HG03442 (cell line): Measurements from ENCODE around the gene FIBCD1.
"Not testable (repeated sequence)": the region's sequence is repeated elsewhere in the genome, so short reads cannot be mapped to it uniquely, and the experiment has no call there.

Experiments used
- ATAC-seq: cut with Tn5 transposase; IDR thresholded peaks from one replicate; pipeline ENCODE4 v1.9.1; 2021; ENCODE audit warnings: mild to moderate bottlenecking, moderate library complexity; ENCODE audit not compliant: unreplicated experiment

The FIBCD1 gene

DNA sequence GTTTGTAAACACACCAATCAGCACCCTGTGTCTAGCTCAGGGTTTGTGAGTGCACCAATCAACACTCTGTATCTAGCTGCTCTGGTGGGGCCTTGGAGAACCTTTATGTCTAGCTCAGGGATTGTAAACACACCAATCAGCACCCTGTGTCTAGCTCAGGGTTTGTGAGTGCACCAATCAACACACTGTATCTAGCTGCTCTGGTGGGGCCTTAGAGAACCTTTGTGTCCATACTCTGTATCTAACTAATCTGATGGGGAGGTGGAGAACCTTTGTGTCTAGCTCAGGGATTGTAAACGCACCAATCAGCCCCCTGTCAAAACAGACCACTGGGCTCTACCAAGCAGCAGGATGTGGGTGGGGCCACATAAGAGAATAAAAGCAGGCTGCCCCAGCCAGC is 28.4 kb downstream of the FIBCD1 start:
- ATAC-seq = not testable (repeated sequence)

GRCh38 chr9:130910041-130910440 is 29.0 kb downstream of the FIBCD1 start:
- not testable (repeated sequence) for ATAC-seq

- no peak for ATAC-seq
Observed at GRCh38 chr9:130908878-130909355, 30.1 kb downstream of the FIBCD1 start.

DNA sequence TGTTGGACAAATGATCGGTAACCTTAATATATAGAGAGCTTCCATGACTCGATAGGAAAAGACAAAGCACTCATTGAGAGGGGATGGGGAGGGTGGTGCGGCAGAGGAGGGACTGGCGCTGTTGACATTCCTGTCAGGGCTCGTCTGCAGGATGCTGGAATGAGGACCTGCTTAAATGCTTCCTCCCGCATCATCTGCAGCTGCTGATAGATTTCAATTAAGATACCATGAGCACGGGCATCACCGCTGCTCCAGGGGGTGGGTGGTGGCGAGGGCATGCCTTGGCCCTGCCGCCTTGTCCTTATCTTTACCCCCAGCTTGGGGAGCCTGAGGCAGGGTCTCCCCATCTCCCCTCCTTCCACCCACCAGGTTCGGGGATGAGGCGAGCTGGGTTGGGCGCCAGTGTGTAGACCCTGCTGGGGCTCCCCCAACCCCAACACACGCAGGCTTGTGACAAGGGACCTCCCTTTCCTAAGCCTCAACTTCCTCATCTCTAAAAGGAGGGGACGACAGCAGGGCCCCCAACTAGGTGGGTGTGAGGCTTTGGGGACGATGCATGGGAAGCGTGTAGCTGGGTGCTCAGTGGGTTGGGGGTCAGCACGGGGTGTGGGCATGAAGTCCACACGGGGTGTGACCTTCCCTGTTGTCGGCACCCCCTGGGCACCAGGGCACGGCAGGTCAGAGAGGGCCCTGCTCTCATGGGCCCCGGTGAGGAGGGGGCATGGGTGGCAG is 30.7 kb downstream of the FIBCD1 start:
- no peak for ATAC-seq

GRCh38 chr9:130906735-130907416 is 32.2 kb downstream of the FIBCD1 start:
- ATAC-seq = no peak

DNA sequence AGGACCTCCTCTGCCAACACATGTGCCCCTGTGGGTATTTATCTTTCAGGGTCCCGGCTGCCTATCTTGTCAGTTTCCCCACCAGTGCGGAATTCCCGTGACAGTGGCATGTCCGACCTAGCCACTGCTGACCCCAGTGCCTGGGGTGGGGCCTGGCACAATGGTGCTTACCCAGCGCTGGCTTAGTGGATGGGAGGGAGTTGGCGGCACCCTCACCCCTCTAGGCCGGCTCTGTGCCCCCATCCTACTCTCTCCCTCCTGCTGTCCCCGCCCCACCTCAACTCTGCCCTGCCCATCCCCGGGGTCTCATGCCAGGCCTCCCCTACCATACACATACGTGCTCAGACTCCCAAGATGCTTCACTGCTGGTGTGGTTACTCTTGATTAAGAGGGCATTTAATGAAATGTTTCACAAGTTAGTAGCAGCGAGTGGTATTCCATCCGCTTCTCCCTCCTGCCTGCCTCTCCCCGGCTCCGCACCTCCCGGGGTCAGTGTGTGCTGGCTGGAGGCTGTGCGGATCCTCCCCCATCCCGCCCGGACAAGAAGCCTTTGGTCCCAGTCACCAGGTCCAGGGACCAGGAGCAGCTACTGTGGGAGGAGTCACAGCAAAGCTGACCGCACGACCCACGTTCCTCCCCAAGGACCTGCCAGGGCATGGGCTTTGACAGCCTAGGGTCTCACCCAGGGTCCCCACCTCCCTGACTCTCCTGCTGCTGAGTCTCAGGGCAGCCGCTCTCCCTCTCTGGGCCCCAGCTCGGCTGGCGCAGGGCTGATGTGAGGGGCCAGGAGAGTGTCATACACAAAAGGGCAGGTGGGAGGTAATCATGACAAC is 32.9 kb downstream of the FIBCD1 start:
- no peak for ATAC-seq

DNA sequence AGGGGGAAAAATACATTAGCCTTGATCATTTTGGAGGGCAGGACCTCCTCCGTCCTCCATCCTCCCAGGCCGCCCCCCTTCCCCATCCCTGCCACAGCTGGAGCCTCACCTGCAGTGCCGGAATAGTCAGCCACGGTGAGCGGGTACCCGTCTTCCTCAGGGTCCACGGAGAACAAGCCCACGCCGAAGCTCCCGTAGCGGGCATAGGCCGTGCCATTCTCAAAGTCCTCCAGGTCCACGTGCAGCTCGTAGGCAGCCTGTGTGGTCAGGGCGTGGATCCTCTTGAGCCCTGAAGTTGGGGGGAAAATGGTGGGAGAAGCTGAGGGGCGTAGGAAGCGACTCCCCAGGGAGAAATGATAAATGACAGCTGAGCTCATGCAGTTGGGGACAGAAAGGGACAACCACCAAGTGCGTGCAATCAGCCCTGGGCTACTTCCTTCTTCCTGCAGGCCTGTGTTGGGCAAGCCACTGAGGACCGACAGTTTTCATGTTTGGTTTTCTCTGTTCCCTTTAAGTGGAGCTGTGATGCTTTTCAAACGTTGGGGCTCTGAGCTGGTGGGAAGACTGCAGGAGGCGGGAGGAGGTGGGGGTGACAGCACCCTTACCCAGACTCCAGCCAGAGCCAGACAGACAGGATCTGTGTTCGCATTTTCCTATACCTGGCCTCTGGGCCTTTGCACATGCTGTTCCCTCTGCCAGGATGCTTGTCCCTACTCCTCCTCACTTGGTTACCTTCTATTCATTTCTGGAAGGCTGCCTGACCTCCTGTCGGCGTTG is 33.7 kb downstream of the FIBCD1 start:
- ATAC-seq = no peak

DNA sequence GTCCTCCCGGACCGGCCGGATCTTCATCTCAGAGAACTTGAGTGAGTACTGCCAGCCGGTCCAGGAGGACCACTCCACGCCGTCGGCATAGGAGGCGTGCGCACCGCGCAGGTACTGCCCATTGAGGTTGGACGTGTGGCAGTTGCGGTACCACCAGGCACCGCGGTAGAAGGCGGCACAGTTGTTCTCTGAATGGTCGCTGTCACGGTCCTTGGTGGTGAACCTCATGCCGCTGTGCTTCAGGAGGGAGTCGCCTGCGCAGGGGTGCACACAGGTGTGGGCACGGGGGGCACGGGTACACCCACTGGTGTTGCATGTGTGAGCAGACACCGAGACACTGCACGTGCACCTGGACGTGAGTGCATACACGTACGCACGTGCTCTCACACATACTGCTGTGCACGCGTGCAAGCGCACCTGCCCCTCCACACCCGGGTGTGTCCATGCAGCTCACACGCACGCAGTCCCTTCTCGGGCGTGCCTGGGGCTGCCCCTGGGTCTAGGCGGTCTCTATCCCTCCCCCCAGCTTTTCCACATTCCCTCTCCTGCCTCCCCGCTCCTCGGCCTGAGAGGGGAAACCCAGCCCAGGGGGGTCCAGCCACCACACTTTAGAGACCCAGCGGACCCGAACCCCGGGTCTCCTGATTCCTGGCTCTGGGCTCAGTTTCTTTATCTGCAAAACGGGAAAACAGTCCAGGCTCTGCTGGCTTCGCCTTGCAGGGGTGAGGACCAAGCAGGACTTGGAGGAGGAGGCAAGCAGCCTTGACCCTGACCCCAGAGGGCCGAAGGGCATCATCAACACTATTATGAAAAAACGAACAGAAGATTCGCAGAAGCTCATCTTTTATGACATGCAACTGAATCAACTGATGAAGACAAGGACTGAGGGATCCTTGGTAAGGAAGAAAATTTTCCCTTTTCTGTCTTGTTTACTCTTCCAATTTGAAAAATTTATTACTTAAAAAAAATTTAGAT is 34.7 kb downstream of the FIBCD1 start:
- no peak for ATAC-seq

DNA sequence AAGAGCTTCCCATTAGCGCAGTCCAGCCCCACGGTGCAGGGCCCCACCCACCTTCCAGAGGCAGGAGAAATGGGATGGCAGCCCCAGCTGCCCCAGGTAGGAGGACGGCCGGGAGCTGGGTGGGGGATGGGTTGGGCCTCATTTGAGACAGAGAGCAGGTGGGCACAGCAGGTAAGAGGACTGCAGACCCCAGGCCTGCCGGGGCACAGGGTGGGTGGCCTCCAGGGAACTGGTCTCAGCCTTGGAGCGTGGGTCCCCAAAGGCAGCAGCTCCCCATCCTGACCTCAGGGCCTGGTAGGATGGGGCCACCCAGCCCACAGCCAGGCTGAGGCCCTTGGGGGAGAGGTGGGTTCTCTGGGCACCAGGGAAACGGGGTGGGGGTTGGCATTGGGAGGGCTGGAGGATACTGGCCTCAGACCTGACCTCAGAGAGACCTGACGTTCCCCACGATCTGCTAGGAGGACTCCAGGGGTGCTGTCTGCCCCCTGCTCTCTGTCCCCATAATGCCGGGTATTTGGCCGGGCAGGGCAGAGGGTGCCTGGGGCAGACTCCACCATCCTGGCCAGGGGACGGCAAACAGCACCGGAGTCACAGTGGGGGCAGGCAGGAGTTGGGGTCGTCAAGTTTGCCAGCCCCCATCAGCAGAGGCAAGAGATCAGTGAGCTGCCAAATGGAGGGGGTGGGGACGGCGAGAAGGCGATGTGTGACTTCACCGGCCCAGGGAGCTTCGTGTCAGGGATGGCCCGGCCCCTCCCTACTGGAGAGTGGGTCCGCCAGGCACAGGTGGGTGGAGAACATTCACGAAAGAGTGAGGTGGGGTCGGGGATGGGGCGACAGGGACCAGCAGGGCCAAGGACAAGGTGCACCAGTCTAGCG is 35.6 kb downstream of the FIBCD1 start:
- no peak for ATAC-seq

DNA sequence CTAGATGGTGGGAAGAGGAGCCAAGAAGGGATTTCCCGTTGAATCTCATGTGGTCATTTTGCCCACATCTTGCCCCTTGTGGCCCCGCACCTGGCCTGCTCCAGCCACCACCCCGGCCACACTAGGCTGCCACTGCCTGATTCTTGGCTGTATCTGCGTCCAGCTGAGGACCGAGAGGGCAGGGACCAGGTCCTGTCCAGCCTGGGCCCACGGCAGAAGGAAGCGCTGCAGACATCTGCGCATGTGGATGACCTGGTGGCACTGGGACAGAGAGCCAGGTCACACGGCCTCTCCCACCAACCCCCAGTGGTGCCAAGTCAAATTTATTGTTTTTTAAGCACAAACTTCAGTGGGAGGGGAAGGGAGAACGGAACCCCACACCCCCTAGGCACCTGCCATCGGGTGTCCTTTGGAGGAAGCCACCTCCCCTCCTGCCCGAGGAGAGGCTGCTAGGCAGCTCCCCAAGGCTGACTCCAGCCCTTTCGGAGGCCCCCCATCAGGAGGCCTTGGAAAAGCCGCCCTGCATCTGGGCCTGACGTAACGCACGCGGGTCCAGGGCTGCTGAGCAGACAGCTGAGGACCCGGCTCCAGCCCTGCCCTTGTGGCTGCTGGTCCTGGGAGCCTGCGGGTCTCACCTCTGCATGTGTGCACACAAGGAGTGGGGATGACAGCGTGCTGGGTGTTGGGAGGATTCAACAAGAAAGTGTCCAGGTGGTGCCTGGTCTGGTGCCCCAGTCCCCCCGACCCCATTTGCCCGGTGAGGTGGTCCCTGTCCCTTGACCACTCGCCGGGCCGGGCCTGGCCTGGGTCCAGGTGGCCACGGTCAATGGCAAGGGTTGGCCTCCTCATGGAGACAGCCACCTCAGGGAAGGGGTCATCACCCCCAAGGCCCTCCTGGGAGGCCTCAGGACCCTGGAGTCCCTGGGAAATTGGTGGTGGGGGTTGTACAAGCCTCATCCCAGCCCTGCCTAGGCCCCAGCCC is 36.6 kb downstream of the FIBCD1 start:
- ATAC-seq = no peak

GRCh38 chr9:130901498-130902203 is 37.4 kb downstream of the FIBCD1 start:
- no peak for ATAC-seq

DNA sequence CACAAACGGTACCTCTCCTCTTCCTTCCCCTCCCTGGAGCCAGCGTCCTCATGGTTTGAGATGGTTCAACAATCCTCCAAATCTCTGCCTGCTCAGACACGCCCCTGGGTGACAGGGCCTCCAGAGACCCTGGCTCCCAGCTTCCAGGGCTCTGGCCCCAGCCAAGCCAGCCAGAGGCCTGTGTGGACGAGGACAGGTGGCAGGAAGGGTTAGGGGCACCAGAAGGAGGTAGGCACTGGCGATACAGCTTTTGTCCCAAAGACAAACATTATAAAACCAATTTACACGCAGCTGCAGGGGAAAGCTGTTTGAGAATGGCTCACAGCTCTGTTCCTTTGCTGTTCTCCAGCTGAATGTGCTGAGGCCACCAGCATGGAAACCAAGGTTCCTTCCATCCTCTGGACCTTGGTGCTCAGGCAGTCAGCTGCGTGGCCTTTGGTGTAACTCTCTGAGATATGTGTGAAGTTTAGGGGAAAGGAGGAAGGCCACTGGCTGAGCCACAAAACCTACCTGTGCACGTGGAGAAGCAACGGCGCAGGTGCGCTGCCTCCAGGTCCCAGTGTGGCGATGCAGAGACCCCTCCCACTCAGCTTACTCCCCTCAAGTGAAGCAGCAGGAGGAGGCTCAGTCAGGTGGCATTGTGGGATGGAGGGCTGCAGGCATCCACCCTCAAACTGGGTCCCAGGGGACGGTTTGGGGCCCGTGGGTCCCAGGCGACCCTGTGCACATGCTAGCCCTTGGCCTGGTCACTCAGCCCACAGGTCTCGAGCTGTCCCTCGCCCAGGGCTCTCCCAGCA is 38.1 kb downstream of the FIBCD1 start:
- ATAC-seq = no peak

DNA sequence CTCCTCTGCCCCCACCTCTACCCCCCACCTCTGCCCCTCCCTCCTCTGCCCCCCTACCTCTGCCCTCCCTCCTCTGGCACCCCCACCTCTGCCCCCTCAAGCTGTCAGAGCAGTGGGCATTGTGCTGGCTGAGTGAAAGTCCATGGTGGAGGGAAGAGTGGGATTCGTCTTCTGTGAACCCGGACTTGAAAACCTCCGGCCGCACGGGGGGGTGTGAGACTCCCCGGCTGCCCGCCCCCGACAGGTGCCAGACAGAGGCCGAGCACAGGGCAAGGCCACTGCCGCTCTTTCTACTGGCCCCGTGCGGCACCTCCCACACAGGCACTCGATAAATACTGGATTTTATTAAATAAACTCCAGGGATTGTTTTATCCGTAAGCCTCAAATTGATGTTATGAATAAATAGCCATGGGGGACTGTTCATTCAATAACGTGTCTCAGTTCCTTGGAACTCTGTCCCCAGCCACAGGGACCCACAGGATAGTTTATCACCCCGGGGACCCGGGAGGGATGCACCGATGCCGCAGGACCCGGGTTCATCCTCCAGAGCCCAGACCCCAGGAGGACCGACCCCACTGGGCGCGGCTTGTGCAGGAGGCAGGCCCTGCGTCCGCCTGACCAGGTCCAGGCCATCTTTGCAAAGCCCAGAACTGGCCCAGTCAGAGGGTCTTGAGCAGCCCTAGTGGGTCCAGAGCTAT is 39.8 kb downstream of the FIBCD1 start:
- ATAC-seq = no peak

- no peak for ATAC-seq
Observed at GRCh38 chr9:130898552-130898852, 40.5 kb downstream of the FIBCD1 start.

DNA sequence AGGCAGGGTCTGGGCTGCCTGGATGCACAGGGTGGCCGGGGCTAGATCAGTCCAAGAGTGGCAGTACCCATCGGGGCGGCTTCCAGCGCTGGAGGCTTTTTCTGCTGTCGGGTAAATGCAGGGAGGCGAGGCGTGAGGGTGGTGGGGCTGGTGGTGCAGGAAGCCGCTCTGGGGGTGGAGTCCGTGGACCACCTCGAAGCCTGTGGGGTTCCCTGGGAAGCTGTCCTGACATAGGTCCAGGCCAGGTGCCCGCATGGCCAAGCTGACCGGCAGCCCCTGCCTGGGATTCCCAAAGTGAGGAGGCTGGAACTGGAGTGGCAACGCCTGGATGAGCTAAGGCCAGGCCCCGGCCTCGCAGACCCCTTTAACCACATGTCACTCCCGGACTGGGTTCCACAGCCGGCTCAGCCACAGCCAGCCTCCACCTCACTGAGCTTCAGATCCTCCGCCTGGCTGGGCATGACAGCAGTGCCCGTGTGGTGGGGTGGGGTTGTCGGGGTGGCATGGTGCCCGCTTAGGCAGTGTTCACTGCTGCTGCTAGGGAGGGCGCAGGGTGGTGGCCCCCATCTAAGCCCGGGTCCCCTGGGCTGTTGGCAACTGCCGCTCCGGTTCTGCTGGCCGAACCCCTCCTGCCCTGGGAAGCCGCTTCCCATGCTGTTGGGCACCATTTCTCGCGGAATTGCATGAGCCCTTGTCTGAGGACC is 41.0 kb downstream of the FIBCD1 start:
- no peak for ATAC-seq
